Stimulated activated naive CD8-positive, alpha-beta T cell treated with anti-CD3 and anti-CD28 coated beads, Interleukin-15, amount 100 ng/mL, for 72 hours (primary cell): ENCODE data around the gene S100Z.
"Not testable (repeated sequence)": the region's sequence is repeated elsewhere in the genome, so short reads cannot be mapped to it uniquely, and the experiment has no call there.

Experiments
- ATAC-seq: fragments of 150-1000 bp; cut with Tn5 transposase; 2 replicates; pipeline ENCODE4 v1.10.0; 2021; ENCODE audit warnings: mild to moderate bottlenecking, moderate library complexity
- DNase-seq, 2 donors: peaks; one replicate each; pipeline ENCODE4 v3.0.0; 2021 to 2022
- H3K27ac Mint-ChIP-seq, 2 donors: one replicate each; pipeline ENCODE4 v1.8.0; 2022; ENCODE audit warnings: mild to moderate bottlenecking in 2 of 2, mixed read lengths in 2 of 2, moderate library complexity in 2 of 2
- H3K27me3 Mint-ChIP-seq: one replicate; pipeline ENCODE4 v1.8.0; 2022; ENCODE audit warnings: mixed read lengths
- H3K4me1 Mint-ChIP-seq: one replicate; pipeline ENCODE4 v1.8.0; 2022; ENCODE audit warnings: mild to moderate bottlenecking, mixed read lengths
- H3K4me3 Mint-ChIP-seq, 2 donors: one replicate each; pipeline ENCODE4 v1.8.0; 2022; ENCODE audit warnings: mild to moderate bottlenecking in 2 of 2, mixed read lengths in 2 of 2, moderate library complexity in 1 of 2
- H3K9me3 Mint-ChIP-seq, 2 donors: one replicate each; pipeline ENCODE4 v1.8.0; 2022; ENCODE audit warnings: mixed read lengths in 2 of 2

S100Z gene

GRCh38 chr5:76945238-76945637, 95.4 kb downstream of the S100Z start:
- not testable (repeated sequence) for DNase-seq, H3K4me3 Mint-ChIP-seq, H3K4me1 Mint-ChIP-seq, ATAC-seq, H3K9me3 Mint-ChIP-seq, H3K27ac Mint-ChIP-seq
- peaks cover 31% of the 10 kb centered on the region for H3K27me3 Mint-ChIP-seq

DNA sequence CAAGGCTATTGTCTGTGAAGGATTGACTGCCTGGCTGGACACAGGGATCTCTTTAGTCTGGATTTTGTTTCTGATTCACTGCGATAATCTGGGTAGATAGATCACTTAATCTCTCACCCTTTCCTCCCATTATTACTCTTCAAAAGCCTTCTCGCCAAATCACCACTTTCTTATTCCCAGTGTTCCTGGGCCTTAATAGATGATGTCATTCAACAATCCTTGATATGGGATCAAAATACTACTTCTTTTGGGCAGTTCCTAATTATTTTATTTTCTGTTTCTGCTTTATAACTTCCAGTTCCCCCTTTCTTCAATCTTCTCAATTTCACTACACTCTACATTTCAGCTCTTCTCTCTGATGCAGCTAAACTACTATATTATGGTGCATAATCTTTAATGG, 96.3 kb downstream of the S100Z start:
- no peak overlapping the region for H3K27ac Mint-ChIP-seq
- H3K4me1 Mint-ChIP-seq: no peaks in the 10 kb centered on the region
- H3K4me3 Mint-ChIP-seq: no peak overlapping the region
- H3K27me3 Mint-ChIP-seq: peaks cover 40% of the 10 kb centered on the region
- H3K9me3 Mint-ChIP-seq: peaks cover 4% of the 10 kb centered on the region in 2 donors
- ATAC-seq: no peak
- DNase-seq: no peak

DNA sequence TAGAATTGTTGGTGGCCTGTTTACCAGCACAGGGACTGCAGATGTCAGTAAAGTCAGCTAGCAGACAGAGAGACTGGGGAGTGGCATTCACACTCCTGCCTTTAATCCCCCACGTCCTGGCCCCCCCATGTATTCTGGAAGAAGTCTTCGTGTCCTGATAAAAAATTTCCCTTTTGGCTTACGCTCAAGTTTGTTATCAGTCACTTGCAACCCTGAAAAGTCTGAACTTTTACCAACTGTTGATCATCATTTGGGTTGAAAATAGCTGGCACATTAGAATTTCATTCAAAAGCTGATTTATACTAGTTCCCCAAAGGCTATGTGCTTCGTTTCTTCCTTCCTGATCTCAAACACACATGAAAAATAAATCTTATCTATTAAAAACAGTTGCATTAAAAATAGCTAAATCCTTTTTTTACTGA, 97.3 kb downstream of the S100Z start:
- Mint-ChIP-seq H3K4me1 (no peaks in the 10 kb centered on the region), H3K27me3 (peaks cover 47% of the 10 kb centered on the region), H3K9me3 (no peaks in the 10 kb centered on the region)

GRCh38 chr5:76952795-76953536, 103.2 kb downstream of the S100Z start, which contains the start of gene CRHBP:
Gene CRHBP, plus strand, starts transcription at chr5:76953045. Its CDS starts 90 bp downstream, at chr5:76953135.
- peak within 1 kb of the TSS; percentile 23 to 70 for H3K4me3 Mint-ChIP-seq
- no peaks in the 10 kb centered on the region for H3K9me3 Mint-ChIP-seq
- no peak within 1 kb of the TSS for H3K27ac Mint-ChIP-seq
- ATAC-seq (peak; percentile 41), DNase-seq (no peak)
- H3K27me3 Mint-ChIP-seq: peaks cover 61% of the 10 kb centered on the region
- H3K4me1 Mint-ChIP-seq: peaks cover 18% of the 10 kb centered on the region

More for the DNA sequence above, 97.3 kb downstream of the S100Z start:
- no peak overlapping the region for H3K4me3 Mint-ChIP-seq
- no peak overlapping the region for H3K27ac Mint-ChIP-seq
- ATAC-seq: no peak
- no peak for DNase-seq

- Mint-ChIP-seq H3K4me1 (peaks cover 18% of the 10 kb centered on the region), H3K4me3 (peak overlapping the region; percentile 25 to 70), H3K27ac (no peak overlapping the region), H3K27me3 (peaks cover 65% of the 10 kb centered on the region), H3K9me3 (no peaks in the 10 kb centered on the region)
- ATAC-seq: peak; percentile 48
- no peak for DNase-seq
Measured at GRCh38 chr5:76953551-76954382, 104.0 kb downstream of the S100Z start.

GRCh38 chr5:76954383-76954763, 104.6 kb downstream of the S100Z start:
- Mint-ChIP-seq H3K27me3 (peaks cover 71% of the 10 kb centered on the region), H3K4me1 (peaks cover 23% of the 10 kb centered on the region), H3K9me3 (no peaks in the 10 kb centered on the region), H3K4me3 (peak overlapping the region; percentile 25 to 70), H3K27ac (no peak overlapping the region)
- DNase-seq: no peak
- peak; percentile 11 for ATAC-seq

GRCh38 chr5:76956033-76956432, 106.2 kb downstream of the S100Z start:
- H3K4me1 Mint-ChIP-seq: peaks cover 34% of the 10 kb centered on the region
- no peak overlapping the region for H3K27ac Mint-ChIP-seq
- peaks cover 73% of the 10 kb centered on the region for H3K27me3 Mint-ChIP-seq
- ATAC-seq (no peak), DNase-seq (no peak)
- H3K9me3 Mint-ChIP-seq: no peaks in the 10 kb centered on the region
- H3K4me3 Mint-ChIP-seq: no peak overlapping the region

DNA sequence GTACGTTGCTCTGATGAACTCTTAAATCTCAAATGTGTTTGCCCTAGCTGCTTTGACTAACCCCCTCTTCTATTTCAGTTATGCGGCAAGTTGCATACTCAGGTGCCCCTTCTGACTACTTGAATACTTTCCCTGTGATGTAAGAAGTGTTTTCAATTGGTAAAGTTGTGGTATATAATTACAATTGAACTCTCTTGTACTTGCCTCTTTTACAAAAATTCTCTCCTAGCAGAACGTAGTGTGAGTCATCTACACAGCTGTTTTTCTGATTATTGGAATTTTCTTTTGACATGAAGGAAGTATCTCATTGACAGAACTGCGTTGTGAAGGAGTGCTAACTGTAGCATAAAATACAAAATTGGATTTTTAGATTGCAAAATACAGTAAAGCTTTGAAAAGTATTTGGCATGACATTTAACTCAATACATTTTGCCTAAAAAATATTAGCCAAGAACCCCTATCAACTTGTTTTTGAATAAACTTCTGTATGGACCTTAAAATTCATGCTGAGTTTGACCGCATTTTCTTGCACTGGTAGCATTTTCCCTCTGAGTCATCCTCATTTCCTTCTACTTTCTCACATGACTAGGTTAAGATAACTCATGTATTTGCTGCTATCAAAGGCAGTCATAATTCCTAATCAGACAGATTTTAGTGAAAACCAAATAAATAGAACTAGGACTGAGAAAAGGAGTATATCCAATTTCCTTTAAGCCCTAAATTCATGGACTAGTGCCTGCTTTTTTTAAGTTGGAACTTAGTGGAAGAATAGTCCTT, 109.4 kb downstream of the S100Z start:
- no peak for DNase-seq
- peaks cover 22% of the 10 kb centered on the region for H3K4me1 Mint-ChIP-seq
- H3K27ac Mint-ChIP-seq: no peak overlapping the region
- H3K9me3 Mint-ChIP-seq: no peaks in the 10 kb centered on the region
- ATAC-seq: no peak
- peaks cover 57% of the 10 kb centered on the region for H3K27me3 Mint-ChIP-seq
- no peak overlapping the region for H3K4me3 Mint-ChIP-seq

GRCh38 chr5:76960004-76960625, 110.3 kb downstream of the S100Z start:
- ATAC-seq: peak; percentile 92
- H3K27ac Mint-ChIP-seq: peak overlapping the region; percentile 6 to 62
- peak in 1 of 2 donors; percentile 26 for DNase-seq
- H3K4me3 Mint-ChIP-seq: no peak overlapping the region
- peaks cover 47% of the 10 kb centered on the region for H3K27me3 Mint-ChIP-seq
- no peaks in the 10 kb centered on the region for H3K9me3 Mint-ChIP-seq
- H3K4me1 Mint-ChIP-seq: peaks cover 16% of the 10 kb centered on the region

GRCh38 chr5:76964060-76964459, 114.2 kb downstream of the S100Z start:
- DNase-seq (no peak), ATAC-seq (no peak)
- Mint-ChIP-seq H3K27me3 (peaks cover 26% of the 10 kb centered on the region), H3K27ac (no peak overlapping the region), H3K4me1 (peaks cover 14% of the 10 kb centered on the region), H3K9me3 (no peaks in the 10 kb centered on the region), H3K4me3 (no peak overlapping the region)
